Measurements from ENCODE around the gene DPP7. TPM values are rescaled to one million over a fixed set of nuclear protein-coding genes. Genes with fewer than 3 reads are reported as not detected.

Gene DPP7
- total RNA-seq, 1 experiment from 2014 or later = 230 TPM

GRCh38 chr9:137128862-137129455 is 14.4 kb upstream of the DPP7 start:
- no peaks in the 10 kb centered on the region for H3K36me3 ChIP-seq (ENCODE audit: control insufficient read depth, insufficient read depth, low read length)
- no peaks in the 10 kb centered on the region for H3K27me3 Mint-ChIP-seq (ENCODE audit: insufficient read depth, unreplicated experiment)
- CTCF ChIA-PET = interaction anchor here (0.9 to 1.5 kb wide), 5 partner anchors 34 to 108 kb away, joined by 4 to 8 read pairs (median 5); partner anchors contain the start of genes NPDC1 and TPRN
- no peaks in the 10 kb centered on the region for H3K9me3 ChIP-seq
- 0 out of 2 replicates have a peak, but pooled peaks cover 9% of the 10 kb centered on the region for H3K4me1 ChIP-seq
- TF ChIP-seq CTCF (IDR thresholded peaks at IDR 0.05; ENCODE audit: insufficient read depth in 1 of 2, low read depth in 1 of 2, low read length in 1 of 2, severe bottlenecking in 1 of 2, unreplicated experiment in 1 of 2) = no peak
- H3K4me3 ChIP-seq (ENCODE audit: low read depth, low read length) = peak overlapping the region; percentile 87
- intact Hi-C loops (cut with micrococcal nuclease; ENCODE audit: unreplicated experiment) = loop anchor here (5.0 kb wide), 1 partner anchor 38 kb away; no protein-coding TSS in a partner anchor
- BruUV-seq (replicated peaks) = no TSS peak
- H3K4me3 Mint-ChIP-seq (ENCODE audit: unreplicated experiment) = peak overlapping the region; percentile 82
- POLR2A ChIA-PET = interaction anchor here (0.7 to 1.1 kb wide), 4 partner anchors 22 to 359 kb away, joined by 3 to 9 read pairs (median 6); partner anchors contain the start of genes SSNA1 and TUBB4B
- peaks cover 10% of the 10 kb centered on the region for H3K36me3 Mint-ChIP-seq (ENCODE audit: insufficient read depth, unreplicated experiment)
- peaks cover 21% of the 10 kb centered on the region for H3K4me1 Mint-ChIP-seq (ENCODE audit: low read depth, unreplicated experiment)
- H3K9me3 Mint-ChIP-seq (ENCODE audit: unreplicated experiment) = no peaks in the 10 kb centered on the region
- H3K27ac Mint-ChIP-seq (ENCODE audit: unreplicated experiment) = peak overlapping the region; percentile 89
- no peaks in the 10 kb centered on the region for H3K27me3 ChIP-seq (replicated peaks; ENCODE audit: control insufficient read depth, insufficient read depth, low read length)
- peak in 1 of 2 experiments; percentile 47 for DNase-seq

DNA sequence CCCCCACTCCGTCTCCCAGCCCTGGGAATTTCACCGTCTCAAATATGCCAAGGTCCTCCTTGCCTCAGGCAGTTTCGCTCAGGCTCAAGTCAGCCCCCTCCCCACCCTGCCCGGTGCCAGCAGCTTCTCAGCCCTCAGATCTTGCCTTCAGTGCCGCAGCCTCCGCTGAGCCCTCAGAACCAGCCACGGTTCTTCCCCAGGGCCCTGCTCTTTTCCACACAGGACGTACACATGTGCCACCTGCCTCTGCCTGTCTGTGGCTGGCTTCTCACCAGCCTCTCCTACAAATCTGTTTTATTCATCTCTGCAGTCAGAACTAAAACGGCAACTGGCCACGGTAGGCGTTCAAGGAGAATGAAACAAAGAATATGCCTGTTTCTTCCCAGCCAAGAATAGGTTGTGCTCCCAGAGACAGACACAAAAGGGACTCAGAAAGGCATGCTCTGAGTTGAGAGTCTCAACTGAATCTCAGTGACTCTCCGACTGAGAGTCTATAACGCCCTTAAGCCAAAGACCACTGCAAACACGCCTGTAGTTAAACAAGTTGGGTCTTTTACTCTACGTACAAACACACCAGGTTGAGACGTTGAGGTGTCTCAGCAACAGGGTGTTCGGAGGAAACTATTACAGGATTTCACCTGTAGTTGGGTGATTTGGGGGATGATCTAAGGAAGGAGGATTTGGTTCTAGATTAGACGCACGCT is 13.8 kb upstream of the DPP7 start:
- intact Hi-C loops (cut with micrococcal nuclease; ENCODE audit: unreplicated experiment) = loop anchor here (5.0 kb wide), 1 partner anchor 39 kb away; no protein-coding TSS in a partner anchor
- Mint-ChIP-seq H3K4me3 (ENCODE audit: unreplicated experiment) (peak overlapping the region; percentile 82), H3K27ac (ENCODE audit: unreplicated experiment) (peak overlapping the region; percentile 89), H3K36me3 (ENCODE audit: insufficient read depth, unreplicated experiment) (peaks cover 10% of the 10 kb centered on the region), H3K9me3 (ENCODE audit: unreplicated experiment) (no peaks in the 10 kb centered on the region), H3K27me3 (ENCODE audit: insufficient read depth, unreplicated experiment) (no peaks in the 10 kb centered on the region), H3K4me1 (ENCODE audit: low read depth, unreplicated experiment) (peaks cover 21% of the 10 kb centered on the region)
- Histone ChIP-seq H3K4me1 (0 out of 2 replicates have a peak, but pooled peaks cover 9% of the 10 kb centered on the region), H3K4me3 (ENCODE audit: low read depth, low read length) (peak overlapping the region; percentile 87), H3K27me3 (replicated peaks; ENCODE audit: control insufficient read depth, insufficient read depth, low read length) (no peaks in the 10 kb centered on the region), H3K9me3 (no peaks in the 10 kb centered on the region), H3K36me3 (ENCODE audit: control insufficient read depth, insufficient read depth, low read length) (no peaks in the 10 kb centered on the region)
- TF ChIP-seq CTCF (IDR thresholded peaks at IDR 0.05; ENCODE audit: insufficient read depth in 1 of 2, low read depth in 1 of 2, low read length in 1 of 2, severe bottlenecking in 1 of 2, unreplicated experiment in 1 of 2) = no peak
- ChIA-PET CTCF (interaction anchor here (0.9 to 1.2 kb wide), 7 partner anchors 22 to 108 kb away, joined by 4 to 12 read pairs (median 5); partner anchors contain the start of genes ANAPC2, MAN1B1, RNF224 and SSNA1), POLR2A (interaction anchor here (0.6 to 1.5 kb wide), 4 partner anchors 73 to 335 kb away, joined by 3 to 6 read pairs (median 4); partner anchors contain the start of gene TUBB4B)
- peak; percentile 52 to 70 for DNase-seq
- TSS peak; percentile 65 for BruUV-seq (replicated peaks)

All from Caco-2 (cell line).